ENCODE data around the gene KCNJ15. TPM values are rescaled to one million over a fixed set of nuclear protein-coding genes. Genes with fewer than 3 reads are reported as not detected.
A peak's percentile ranks its signal among the peaks of the same experiment; 100 is the strongest.

KCNJ15 gene
- polyA plus RNA-seq, 4 donors: 201 to 259 (median 226) TPM

GRCh38 chr21:38351176-38351959 is 94.6 kb downstream of the KCNJ15 start:
- no peak for DNase-seq (ENCODE audit: low read depth in 4 of 4, low spot score in 3 of 4)

- no peak for DNase-seq (ENCODE audit: low read depth in 4 of 4, low spot score in 3 of 4)
Observed at GRCh38 chr21:38351961-38352521, 95.2 kb downstream of the KCNJ15 start.

- DNase-seq (ENCODE audit: low read depth in 4 of 4, low spot score in 3 of 4): peak; percentile 58 to 68 (median 62)
Observed at GRCh38 chr21:38352536-38353219, 95.9 kb downstream of the KCNJ15 start.

GRCh38 chr21:38354231-38354630 is 97.4 kb downstream of the KCNJ15 start:
- DNase-seq (ENCODE audit: low read depth in 4 of 4, low spot score in 3 of 4): no peak

GRCh38 chr21:38354746-38355145 is 98.0 kb downstream of the KCNJ15 start:
- no peak for DNase-seq (ENCODE audit: low read depth in 4 of 4, low spot score in 3 of 4)

GRCh38 chr21:38355353-38355752 is 98.6 kb downstream of the KCNJ15 start:
- no peak for DNase-seq (ENCODE audit: low read depth in 4 of 4, low spot score in 3 of 4)

- DNase-seq (ENCODE audit: low read depth in 4 of 4, low spot score in 3 of 4): peak; percentile 45 to 69 (median 54)
Observed at GRCh38 chr21:38355992-38356781, 99.4 kb downstream of the KCNJ15 start.

Other genes with a start within 250 kb of the KCNJ15 start
- 10 to 100 TPM; 20.3 to 26.6 (median 22.1) TPM for gene ERG, start 241.5 kb downstream of the KCNJ15 start, polyA plus RNA-seq (ENCODE audit: insufficient read length in 4 of 4)